ENCODE measurements around the gene CES3.
"Not testable (repeated sequence)": the region's sequence is repeated elsewhere in the genome, so short reads cannot be mapped to it uniquely, and the experiment has no call there.

The CES3 gene

DNA sequence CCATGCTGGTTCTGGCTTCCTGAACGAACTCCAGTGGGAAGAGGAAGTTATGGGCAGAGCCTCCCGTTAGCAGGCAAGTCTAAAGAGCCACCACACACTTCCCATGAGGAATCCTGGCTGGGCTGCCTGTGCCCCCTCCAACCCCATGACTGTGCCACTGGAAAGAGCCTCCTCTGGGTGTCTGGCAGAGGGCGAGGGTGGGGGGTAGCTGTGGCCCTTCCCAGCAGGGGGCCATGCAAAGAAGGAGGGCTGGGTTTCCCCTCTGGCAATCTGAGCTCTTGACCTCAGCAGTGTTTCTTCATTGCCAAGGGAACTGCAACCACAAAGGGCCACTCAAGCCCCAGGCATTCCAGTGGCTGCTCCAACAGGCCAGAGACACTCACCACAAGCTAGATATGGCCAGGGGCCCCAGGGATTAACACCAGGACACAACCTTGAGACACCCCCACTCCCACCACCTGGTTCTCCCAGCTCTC is 34.1 kb upstream of the CES3 start:
- no peak for DNase-seq (ENCODE audit: low read depth, low spot score)

DNA sequence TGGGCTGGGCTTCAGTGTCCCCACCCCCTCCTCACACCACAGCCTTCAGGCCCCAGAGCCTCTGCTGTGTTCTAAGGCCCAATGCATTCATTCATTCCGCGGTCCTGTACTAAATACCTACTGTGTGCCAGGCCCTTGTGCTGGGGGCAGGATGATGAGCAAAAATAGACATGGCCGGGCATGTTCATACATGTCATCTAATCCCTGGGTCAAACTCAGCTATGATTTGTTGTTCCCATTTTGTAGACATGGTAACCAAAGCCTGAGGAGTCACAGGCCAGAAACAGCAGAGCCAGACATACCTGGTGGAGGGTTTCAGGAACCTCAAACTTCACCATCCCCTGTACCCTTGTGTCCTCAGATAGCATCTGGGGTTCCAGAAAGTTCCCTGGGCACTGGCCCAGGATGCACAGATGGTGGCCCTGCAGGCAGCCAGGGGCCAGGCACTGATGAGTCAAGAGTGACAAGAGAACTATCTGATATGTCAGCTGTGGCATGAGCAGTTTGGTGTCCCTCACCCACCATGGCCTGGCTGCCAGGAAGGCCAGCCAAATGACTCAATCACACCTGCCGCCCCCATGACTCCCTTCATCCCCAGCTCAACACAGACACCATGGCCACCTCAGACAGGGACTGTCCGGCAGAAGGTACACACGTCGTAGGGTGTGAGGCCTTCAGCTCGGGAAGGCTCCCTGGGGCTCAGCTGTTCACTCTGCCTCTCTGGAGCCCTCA is 33.0 kb upstream of the CES3 start:
- DNase-seq (ENCODE audit: low read depth, low spot score) = no peak

- DNase-seq (ENCODE audit: low read depth, low spot score) = no peak
Observed at GRCh38 chr16:66928702-66929388, 32.2 kb upstream of the CES3 start.

DNA sequence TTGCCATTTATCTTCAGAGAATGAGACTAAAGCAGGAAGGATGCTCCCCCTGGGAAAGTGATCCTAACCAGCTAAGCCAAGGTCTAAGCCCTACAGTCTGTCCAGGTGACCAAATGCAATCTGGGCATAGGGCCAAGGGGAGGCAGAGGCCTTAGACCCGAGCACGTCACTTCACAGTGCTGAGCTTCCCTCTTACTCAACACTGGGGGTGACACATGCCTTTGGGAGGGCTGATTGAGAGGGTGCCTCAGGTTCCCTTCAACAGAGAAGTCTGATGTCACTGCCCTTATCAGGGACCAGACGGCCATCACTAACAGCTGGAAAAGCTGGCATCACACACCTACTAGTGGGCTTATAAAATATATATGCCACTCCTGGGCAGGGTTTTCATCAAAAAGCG is 30.9 kb upstream of the CES3 start:
- no peak for DNase-seq (ENCODE audit: low read depth, low spot score)

DNA sequence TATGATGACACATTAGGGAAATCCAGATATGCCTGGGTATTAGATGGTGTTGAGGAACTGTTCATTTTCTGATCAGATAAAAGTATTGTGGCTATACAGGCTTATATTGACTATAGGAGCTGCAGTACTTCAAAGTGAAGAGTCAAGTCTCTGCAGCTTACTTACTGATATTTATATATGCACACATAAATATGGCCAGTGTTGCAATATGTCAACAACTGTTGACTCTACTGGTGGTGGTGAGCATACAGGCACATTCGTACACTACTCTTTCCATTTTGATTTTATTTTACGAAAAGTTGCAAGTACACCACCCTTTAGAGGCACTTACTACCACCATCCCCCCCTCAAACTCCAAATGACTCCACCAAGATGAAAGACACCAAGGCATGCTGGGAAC is 29.4 kb upstream of the CES3 start:
- no peak for DNase-seq (ENCODE audit: low read depth, low spot score)

GRCh38 chr16:66932076-66932475 is 29.0 kb upstream of the CES3 start:
- DNase-seq (ENCODE audit: low read depth, low spot score) = no peak

- no peak for DNase-seq (ENCODE audit: low read depth, low spot score)
Observed at GRCh38 chr16:66933776-66934137, 27.3 kb upstream of the CES3 start.

GRCh38 chr16:66934138-66934838 is 26.8 kb upstream of the CES3 start, which contains the start of gene CIAO2B:
TSS of gene CIAO2B (minus strand) at chr16:66934402. CDS start at chr16:66934364, 38 bp downstream.
- peak; percentile 58 for DNase-seq (ENCODE audit: low read depth, low spot score)

DNA sequence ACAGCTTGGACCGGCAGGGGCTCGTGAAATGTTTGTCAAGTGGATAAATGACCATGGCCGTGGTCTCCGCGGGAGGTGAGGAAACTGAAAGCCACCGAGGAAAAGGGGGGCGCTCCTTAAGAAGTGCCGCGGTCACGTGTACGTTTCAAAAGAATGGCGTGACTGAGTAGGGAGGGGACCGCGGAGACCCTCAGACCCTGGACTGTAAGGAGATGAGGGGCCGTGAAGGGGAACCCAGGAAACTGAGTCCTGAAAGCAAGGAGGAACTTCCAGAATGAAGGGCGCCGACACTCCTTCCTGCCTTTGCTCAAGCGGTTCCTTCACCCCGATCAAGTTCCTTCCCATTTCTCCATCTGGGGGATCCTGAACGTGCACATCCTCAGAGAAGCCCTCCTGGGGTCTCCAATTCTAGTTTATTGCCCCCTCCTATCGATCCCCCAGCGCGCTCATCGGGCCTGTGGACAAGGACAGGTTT is 26.2 kb upstream of the CES3 start:
- not testable (repeated sequence) for DNase-seq (ENCODE audit: low read depth, low spot score)

DNA sequence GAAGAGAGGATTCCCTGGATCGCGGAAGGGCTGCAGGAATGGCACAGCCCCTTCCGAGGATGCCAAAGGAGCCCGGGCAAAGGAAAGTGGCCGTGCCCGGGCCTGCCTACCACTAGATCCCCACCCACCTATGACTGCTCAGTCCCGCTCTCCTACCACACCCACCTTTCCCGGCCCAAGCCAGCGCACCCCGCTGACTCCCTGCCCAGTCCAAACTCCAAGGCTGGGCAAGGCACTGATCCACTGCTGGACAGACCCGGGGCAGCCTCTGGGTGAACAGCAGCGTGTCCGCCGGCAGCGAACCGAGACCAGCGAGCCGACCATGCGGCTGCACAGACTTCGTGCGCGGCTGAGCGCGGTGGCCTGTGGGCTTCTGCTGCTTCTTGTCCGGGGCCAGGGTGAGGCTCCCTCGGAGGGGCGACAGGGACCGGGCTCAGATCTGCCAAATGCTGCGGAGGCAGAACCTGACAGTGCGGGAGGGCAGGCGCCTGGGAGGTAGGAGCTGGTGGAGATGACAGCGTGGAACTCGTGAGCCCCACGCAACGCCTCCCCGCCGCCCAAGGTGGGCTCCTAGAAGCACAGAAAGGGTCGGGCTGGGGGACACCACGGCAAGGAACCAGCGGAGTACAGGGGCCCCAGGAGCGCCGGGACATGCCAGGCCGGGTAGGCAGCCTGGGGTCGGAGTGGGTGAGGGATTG is 25.6 kb upstream of the CES3 start, which contains the start of gene CES2:
Gene CES2, plus strand, starts transcription at position 203 of the 698 bp plus-strand sequence. Its CDS starts 120 bp downstream, at position 323.
- DNase-seq (ENCODE audit: low read depth, low spot score) = no peak

- DNase-seq (ENCODE audit: low read depth, low spot score) = no peak
Observed at GRCh38 chr16:66936462-66936861, 24.6 kb upstream of the CES3 start.

- DNase-seq (ENCODE audit: low read depth, low spot score) = no peak
Observed at GRCh38 chr16:66936889-66937554, 24.0 kb upstream of the CES3 start.

DNA sequence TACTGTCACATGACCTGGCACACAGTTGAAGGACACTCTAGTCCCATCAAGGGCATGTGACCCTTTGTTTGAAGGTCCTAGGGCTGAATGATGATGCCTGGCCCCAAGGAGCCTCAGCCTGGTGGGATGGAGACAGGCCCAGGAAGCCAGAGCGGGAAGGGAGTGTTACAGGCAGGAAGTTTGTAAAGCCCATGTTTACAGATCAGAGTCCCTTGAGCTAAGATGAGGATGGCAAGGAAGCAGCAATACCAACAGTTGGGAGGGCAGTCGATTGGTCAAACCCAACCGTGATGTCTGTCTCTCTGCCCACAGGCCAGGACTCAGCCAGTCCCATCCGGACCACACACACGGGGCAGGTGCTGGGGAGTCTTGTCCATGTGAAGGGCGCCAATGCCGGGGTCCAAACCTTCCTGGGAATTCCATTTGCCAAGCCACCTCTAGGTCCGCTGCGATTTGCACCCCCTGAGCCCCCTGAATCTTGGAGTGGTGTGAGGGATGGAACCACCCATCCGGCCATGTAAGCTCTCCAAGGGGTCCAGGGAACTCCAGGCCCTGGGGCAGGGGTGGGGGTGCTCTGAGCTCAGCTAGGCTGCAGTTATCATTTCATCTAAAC is 23.2 kb upstream of the CES3 start:
- no peak for DNase-seq (ENCODE audit: low read depth, low spot score)

DNA sequence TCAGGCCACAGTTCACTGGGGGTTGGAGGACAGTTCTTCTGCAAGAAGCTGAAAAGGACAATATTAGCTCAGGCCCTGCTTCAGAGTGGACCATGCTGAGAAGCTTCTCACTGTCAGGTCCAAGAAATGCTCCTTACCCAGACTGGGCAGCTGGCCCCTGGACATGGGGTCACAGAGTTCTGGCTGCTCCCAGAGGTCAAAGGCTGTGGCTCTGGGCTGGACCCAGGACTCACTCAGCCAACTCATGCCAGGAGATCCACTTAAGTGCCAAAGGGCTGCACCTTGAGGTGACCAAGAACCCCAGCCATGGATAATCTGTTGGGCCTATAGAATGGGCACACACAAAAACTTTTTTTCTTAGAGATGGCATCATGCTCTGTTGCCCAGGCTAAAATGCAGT is 21.7 kb upstream of the CES3 start:
- DNase-seq (ENCODE audit: low read depth, low spot score) = no peak

- no peak for DNase-seq (ENCODE audit: low read depth, low spot score)
Observed at GRCh38 chr16:66940236-66940635, 20.8 kb upstream of the CES3 start.

DNA sequence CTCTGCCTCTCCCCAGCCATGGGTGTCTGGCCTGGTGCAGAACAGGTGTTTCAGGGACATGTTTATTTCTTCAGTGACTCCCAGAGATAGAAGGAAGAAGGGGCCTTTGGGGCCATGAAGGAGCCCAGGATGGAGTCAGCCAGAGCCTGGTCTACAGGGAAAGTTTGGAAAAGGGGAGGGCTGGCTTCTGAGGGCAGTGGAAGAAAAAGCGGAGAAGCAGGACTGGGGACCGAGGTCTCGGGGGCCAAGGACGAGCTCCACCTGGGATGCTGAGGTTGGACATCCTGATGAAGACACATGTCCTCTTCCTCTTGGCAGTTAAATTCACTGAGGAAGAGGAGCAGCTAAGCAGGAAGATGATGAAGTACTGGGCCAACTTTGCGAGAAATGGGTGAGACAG is 18.1 kb upstream of the CES3 start:
- DNase-seq (ENCODE audit: low read depth, low spot score) = no peak

GRCh38 chr16:66943426-66944053 is 17.5 kb upstream of the CES3 start:
- no peak for DNase-seq (ENCODE audit: low read depth, low spot score)

GRCh38 chr16:66944054-66944441 is 17.0 kb upstream of the CES3 start:
- no peak for DNase-seq (ENCODE audit: low read depth, low spot score)

DNA sequence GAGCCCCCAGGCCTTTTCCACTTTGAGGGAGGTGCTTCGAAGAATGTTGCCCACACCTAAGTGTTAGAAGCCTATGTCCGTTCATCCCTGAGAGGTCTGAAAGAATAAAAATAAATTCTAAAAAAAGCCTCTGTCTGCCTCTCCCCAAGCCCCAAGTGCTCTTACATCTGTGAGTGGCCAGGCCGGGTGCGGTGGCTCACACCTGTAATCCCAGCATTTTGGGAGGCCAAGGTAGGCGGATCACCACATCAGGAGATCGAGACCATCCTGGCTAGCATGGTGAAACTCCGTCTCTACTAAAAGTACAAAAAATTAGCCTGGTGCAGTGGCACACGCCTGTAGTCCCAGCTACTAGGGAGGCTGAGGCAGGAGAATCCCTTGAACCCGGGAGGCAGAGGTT is 16.1 kb upstream of the CES3 start:
- not testable (repeated sequence) for DNase-seq (ENCODE audit: low read depth, low spot score)

GRCh38 chr16:66945939-66946338 is 15.1 kb upstream of the CES3 start:
- DNase-seq (ENCODE audit: low read depth, low spot score) = no peak

Data from brain pericyte (primary cell).